GM19468 (cell line): ENCODE results near the gene AP3S1.
"Not testable (repeated sequence)": the region's sequence is repeated elsewhere in the genome, so short reads cannot be mapped to it uniquely, and the experiment has no call there.

Experiments used
- ATAC-seq: cut with Tn5 transposase; IDR thresholded peaks from one replicate; pipeline ENCODE4 v1.9.1; 2021; ENCODE audit warnings: mild to moderate bottlenecking, moderate library complexity, moderate number of reproducible peaks; ENCODE audit not compliant: unreplicated experiment; ENCODE audit errors: extremely low read depth

AP3S1 gene

DNA sequence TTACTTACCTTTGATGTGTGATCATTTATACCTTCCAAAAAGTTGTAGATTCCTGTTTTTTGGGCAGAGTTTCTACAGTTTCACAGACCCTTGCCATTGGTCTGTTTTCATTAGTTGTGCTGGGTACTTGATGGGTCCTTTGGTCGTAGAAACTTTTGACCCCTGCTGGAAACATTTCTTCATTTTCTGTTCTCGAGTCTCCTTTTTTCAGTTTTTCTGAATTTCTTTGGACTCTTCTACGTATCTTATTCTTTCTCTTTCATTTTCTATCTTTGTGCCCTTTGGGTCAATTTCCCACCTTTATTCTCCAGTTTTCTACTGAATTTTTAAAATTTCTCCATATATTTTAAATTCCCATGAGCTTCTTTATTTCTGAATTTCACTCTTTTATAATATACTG, 16.7 kb downstream of the AP3S1 start:
- no peak for ATAC-seq

GRCh38 chr5:115859378-115859777, 17.6 kb downstream of the AP3S1 start:
- no peak for ATAC-seq

GRCh38 chr5:115869256-115869795, 27.6 kb downstream of the AP3S1 start:
- no peak for ATAC-seq

DNA sequence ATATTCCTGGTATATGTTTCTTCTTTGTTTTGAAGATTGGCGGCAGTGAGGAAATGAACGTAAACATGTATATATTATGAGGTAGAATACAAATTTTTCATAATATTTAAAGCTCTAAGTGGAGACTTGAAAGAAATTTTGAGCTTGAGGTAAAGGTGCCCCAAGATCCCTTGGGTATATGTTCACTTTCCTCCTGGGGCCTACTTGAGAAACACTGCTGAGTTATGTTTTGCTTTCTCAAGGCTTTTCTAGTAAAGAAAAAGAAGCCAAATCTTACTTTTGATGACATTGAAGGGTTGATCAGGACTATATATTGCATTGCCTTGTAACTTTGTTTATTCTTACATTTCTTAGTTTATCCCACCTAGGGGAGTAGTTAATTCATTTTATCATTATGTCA, 30.7 kb downstream of the AP3S1 start:
- ATAC-seq, result no peak

- ATAC-seq, result no peak
These were observed 31.7 kb downstream of the AP3S1 start for GRCh38 chr5:115873392-115873791.

DNA sequence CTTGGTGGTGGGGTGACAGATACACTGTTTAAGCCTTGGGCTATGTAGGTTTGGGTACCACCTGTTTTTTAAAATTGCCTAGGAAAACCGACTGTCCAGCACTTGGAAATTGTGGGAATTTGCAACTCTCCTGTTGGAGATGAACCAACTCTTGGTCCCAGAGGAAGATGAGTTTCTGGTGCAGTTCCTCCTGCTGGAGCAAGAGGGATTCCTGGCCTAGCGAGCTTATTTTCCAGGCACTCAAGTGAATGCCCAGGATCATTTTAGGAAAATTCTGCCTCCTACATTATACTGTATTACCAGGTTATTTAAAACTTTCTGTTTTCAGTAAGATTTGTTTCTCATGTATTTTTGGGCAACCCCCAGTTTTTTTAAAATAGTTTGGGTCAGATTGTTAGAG, 33.7 kb downstream of the AP3S1 start:
- ATAC-seq, result no peak

DNA sequence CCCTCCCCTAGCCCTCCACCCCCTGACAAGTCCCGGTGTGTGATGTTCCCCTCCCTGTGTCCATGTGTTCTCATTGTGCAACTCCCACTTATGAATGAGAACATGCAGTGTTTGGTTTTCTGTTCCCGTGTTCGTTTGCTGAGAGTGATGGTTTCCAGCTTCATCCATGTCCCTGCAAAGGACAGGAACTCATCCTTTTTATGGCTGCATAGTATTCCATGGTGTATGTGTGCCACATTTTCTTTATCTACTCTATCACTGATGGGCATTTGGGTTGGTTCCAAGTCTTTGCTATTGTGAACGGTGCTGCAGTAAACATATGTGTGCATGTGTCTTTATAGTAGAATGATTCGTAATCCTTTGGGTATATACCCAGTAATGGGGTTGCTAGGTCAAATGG, 35.6 kb downstream of the AP3S1 start:
- ATAC-seq, result not testable (repeated sequence)

GRCh38 chr5:115882434-115882833, 40.7 kb downstream of the AP3S1 start:
- ATAC-seq, result not testable (repeated sequence)

GRCh38 chr5:115884704-115885103, 43.0 kb downstream of the AP3S1 start:
- no peak for ATAC-seq

DNA sequence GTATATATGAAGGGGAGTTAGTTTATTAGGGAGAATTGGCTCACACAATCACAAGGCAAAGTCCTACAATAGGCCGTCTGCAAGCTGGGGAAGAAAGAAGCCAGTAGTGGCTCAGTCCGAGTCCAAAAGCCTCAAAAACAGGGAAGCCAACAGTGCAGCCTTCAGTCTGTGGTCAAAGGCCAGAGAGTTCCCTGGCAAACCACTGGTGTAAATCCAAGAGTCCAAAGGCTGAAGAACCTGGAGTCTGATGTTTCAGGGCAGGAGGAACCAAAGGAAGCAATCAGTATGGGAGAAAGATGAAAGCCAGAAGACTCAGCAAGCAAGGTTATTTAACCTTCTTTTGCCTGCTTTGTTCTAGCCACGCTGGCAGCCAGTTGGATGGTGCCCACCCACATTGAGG, 43.5 kb downstream of the AP3S1 start:
- not testable (repeated sequence) for ATAC-seq

GRCh38 chr5:115888027-115888426, 46.3 kb downstream of the AP3S1 start:
- no peak for ATAC-seq

GRCh38 chr5:115892021-115892420, 50.3 kb downstream of the AP3S1 start:
- no peak for ATAC-seq

GRCh38 chr5:115894342-115894741, 52.6 kb downstream of the AP3S1 start:
- no peak for ATAC-seq

DNA sequence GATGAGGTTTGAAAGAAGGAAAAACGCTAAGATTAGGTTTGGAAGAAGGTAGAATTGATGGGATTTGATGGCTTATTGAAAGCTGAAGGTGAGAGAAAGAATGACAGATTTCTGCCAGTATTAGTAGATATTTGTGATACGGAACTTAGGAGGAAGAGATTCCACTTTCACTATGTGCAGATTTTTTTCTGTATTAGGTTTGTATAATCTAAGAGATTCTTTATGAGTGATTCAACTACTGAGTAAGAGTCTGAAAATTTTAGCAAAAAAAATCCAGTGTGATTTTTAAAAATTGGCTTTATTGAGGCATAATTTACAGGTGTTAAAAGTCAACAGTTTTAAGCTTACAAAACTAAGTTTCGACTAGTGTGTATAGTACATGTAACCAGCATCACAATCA, 54.1 kb downstream of the AP3S1 start:
- no peak for ATAC-seq

GRCh38 chr5:115898656-115899055, 56.9 kb downstream of the AP3S1 start:
- ATAC-seq, result no peak

GRCh38 chr5:115907177-115907576, 65.4 kb downstream of the AP3S1 start:
- no peak for ATAC-seq

DNA sequence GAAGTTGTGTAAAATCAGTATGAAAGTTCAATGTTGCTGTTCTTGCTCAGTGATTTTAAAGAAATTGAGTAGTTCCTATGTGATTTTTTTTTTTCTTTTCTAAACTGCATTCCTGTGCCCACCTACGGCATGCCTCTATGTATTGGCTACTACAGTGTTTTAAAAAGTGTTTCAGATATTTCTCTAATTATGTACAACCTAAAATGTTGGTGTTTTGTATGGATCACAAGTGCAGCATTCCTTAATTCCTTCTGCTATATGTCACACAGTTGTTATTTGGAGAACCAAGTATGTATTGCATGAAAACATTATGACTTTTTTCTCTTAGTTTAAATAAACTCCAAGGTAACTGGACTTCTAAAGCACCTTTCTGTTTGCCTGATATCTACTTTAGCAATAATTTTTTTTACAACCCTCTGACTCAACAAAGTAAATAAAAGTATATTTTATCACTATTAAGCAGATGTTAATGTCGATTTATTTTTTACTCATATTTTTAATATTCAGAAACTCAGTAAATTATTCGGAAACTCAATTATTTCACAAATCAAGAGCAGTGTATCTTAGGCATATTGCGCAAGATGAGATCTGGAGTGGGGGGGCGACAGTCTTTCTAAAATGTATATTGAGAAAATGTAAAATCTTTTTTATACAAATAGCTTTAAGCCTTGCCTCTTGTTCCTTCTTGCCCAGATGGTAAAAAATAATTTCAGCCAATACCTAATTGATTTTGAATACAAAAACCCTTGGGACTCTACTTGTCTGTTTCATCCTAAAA, 72.1 kb downstream of the AP3S1 start:
- ATAC-seq, result not testable (repeated sequence)

GRCh38 chr5:115920171-115920725, 78.5 kb downstream of the AP3S1 start:
- ATAC-seq, result no peak

- not testable (repeated sequence) for ATAC-seq
These were observed 87.1 kb downstream of the AP3S1 start for GRCh38 chr5:115928578-115929407.

- not testable (repeated sequence) for ATAC-seq
These were observed 88.4 kb downstream of the AP3S1 start for GRCh38 chr5:115930171-115930570.
